Dendritic cell treated with granulocyte-macrophage colony-stimulating factor and Interleukin-4, amounts not matched to agents 40 ng/mL and 50 ng/mL, for 4 days (primary cell): Measurements from ENCODE around the gene GAPVD1.
A peak's percentile ranks its signal among the peaks of the same experiment; 100 is the strongest.
"Not testable (repeated sequence)": the region's sequence is repeated elsewhere in the genome, so short reads cannot be mapped to it uniquely, and the experiment has no call there.

Source experiments
- H3K27ac Mint-ChIP-seq: one replicate; pipeline ENCODE4 v1.8.0; 2022; ENCODE audit warnings: mild to moderate bottlenecking, mixed read lengths
- H3K27me3 Mint-ChIP-seq: one replicate; pipeline ENCODE4 v1.8.0; 2022; ENCODE audit warnings: mild to moderate bottlenecking, mixed read lengths
- H3K36me3 Mint-ChIP-seq: one replicate; pipeline ENCODE4 v1.8.0; 2022; ENCODE audit warnings: low read depth, mixed read lengths
- H3K4me1 Mint-ChIP-seq: one replicate; pipeline ENCODE4 v1.8.0; 2022; ENCODE audit warnings: low read depth, mixed read lengths
- H3K4me3 Mint-ChIP-seq: one replicate; pipeline ENCODE4 v1.8.0; 2022; ENCODE audit warnings: mild to moderate bottlenecking, moderate library complexity, mixed read lengths
- H3K9me3 Mint-ChIP-seq: one replicate; pipeline ENCODE4 v1.8.0; 2022; ENCODE audit warnings: mixed read lengths
- intact Hi-C: fragments of 100-400 bp; cut with micrococcal nuclease; formaldehyde crosslinking; loops from one replicate; pipeline ENCODE4 v1.15.0; 2022

The GAPVD1 gene, protein sequence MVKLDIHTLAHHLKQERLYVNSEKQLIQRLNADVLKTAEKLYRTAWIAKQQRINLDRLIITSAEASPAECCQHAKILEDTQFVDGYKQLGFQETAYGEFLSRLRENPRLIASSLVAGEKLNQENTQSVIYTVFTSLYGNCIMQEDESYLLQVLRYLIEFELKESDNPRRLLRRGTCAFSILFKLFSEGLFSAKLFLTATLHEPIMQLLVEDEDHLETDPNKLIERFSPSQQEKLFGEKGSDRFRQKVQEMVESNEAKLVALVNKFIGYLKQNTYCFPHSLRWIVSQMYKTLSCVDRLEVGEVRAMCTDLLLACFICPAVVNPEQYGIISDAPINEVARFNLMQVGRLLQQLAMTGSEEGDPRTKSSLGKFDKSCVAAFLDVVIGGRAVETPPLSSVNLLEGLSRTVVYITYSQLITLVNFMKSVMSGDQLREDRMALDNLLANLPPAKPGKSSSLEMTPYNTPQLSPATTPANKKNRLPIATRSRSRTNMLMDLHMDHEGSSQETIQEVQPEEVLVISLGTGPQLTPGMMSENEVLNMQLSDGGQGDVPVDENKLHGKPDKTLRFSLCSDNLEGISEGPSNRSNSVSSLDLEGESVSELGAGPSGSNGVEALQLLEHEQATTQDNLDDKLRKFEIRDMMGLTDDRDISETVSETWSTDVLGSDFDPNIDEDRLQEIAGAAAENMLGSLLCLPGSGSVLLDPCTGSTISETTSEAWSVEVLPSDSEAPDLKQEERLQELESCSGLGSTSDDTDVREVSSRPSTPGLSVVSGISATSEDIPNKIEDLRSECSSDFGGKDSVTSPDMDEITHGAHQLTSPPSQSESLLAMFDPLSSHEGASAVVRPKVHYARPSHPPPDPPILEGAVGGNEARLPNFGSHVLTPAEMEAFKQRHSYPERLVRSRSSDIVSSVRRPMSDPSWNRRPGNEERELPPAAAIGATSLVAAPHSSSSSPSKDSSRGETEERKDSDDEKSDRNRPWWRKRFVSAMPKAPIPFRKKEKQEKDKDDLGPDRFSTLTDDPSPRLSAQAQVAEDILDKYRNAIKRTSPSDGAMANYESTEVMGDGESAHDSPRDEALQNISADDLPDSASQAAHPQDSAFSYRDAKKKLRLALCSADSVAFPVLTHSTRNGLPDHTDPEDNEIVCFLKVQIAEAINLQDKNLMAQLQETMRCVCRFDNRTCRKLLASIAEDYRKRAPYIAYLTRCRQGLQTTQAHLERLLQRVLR (N-terminal part only)

GRCh38 chr9:125261501-125262293 lies at the start of gene GAPVD1:
Gene GAPVD1, plus strand, starts transcription at chr9:125261826. Its CDS starts 37,096 bp downstream, at chr9:125298922.
- Mint-ChIP-seq H3K4me1 (peaks cover 76% of the 10 kb centered on the region), H3K9me3 (no peaks in the 10 kb centered on the region), H3K4me3 (peak within 1 kb of the TSS; percentile 100), H3K27ac (peak within 1 kb of the TSS; percentile 93), H3K36me3 (peaks cover 42% of the 10 kb centered on the region), H3K27me3 (no peaks in the 10 kb centered on the region)
- intact Hi-C loops, result loop anchor here (1.0 to 2.0 kb wide), 2 partner anchors 20 to 61 kb away; partner anchors contain the start of genes HSPA5 and RABEPK

- Mint-ChIP-seq H3K27me3 (no peaks in the 10 kb centered on the region), H3K27ac (no peak overlapping the region), H3K4me3 (no peak overlapping the region), H3K36me3 (peaks cover 80% of the 10 kb centered on the region), H3K9me3 (no peaks in the 10 kb centered on the region), H3K4me1 (no peaks in the 10 kb centered on the region)
- intact Hi-C loops, result no loop called here
Observed at GRCh38 chr9:125214186-125214585, 47.4 kb upstream of the GAPVD1 start.

DNA sequence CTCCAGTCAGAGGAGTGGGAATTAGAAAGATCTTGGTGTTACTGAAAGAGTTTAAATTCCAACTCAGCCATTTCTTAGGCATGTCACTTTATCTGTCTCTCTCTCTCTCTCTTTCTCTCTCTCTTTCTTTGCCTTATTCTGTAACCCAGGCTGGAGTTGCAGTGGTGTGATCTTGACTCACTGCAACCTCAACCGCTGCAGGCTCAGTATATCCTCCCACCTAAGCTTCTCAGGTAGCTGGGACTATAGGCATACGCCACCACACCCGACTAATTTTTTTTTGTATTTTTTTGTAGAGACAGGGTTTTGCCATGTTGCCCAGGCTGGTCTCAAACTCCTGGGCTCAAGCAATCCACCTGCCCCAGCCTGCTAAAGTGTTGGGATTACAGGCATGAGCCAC lies 43.0 kb upstream of the GAPVD1 start:
- no peaks in the 10 kb centered on the region for H3K9me3 Mint-ChIP-seq
- intact Hi-C loops, result no loop called here

DNA sequence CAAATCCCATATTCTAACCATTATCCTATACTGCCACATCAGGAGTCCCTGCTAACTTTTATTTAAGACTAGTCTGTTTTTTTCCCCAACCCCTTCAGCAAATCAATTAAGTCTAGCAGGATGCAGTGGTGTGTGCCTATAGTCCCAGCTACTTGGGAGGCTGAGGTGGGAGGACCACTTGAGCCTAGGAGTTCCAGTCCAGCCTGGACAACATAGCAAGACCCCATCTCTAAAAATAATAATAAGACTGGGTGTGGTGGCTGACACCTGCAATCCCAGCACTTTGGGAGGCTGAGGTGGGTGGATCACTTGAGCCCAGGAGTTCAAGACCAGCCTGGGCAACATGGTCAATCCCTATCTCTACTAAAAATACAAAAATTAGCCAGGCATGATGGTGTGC lies 36.8 kb upstream of the GAPVD1 start:
- H3K4me1 Mint-ChIP-seq, H3K27me3 Mint-ChIP-seq, H3K27ac Mint-ChIP-seq, intact Hi-C loops, H3K4me3 Mint-ChIP-seq, H3K9me3 Mint-ChIP-seq: not testable (repeated sequence)
- H3K36me3 Mint-ChIP-seq, result peaks cover 76% of the 10 kb centered on the region

More for the DNA sequence above, 43.0 kb upstream of the GAPVD1 start:
- Mint-ChIP-seq H3K4me1 (no peaks in the 10 kb centered on the region), H3K27ac (no peak overlapping the region), H3K36me3 (peaks cover 72% of the 10 kb centered on the region), H3K4me3 (no peak overlapping the region), H3K27me3 (no peaks in the 10 kb centered on the region)

GRCh38 chr9:125227761-125228160 lies 33.9 kb upstream of the GAPVD1 start:
- peaks cover 79% of the 10 kb centered on the region for H3K36me3 Mint-ChIP-seq
- no peaks in the 10 kb centered on the region for H3K9me3 Mint-ChIP-seq
- intact Hi-C loops, result no loop called here
- H3K4me1 Mint-ChIP-seq, result no peaks in the 10 kb centered on the region
- H3K4me3 Mint-ChIP-seq, result no peak overlapping the region
- H3K27ac Mint-ChIP-seq, result no peak overlapping the region
- no peaks in the 10 kb centered on the region for H3K27me3 Mint-ChIP-seq

- Mint-ChIP-seq H3K27ac (no peak overlapping the region), H3K36me3 (peaks cover 94% of the 10 kb centered on the region), H3K27me3 (no peaks in the 10 kb centered on the region), H3K9me3 (no peaks in the 10 kb centered on the region), H3K4me1 (peaks cover 36% of the 10 kb centered on the region), H3K4me3 (no peak overlapping the region)
- intact Hi-C loops, result no loop called here
Observed at GRCh38 chr9:125233678-125234077, 27.9 kb upstream of the GAPVD1 start.

- H3K4me3 Mint-ChIP-seq, result not testable (repeated sequence)
Observed at GRCh38 chr9:125234099-125234498, 27.5 kb upstream of the GAPVD1 start.

GRCh38 chr9:125235804-125236519 lies 25.7 kb upstream of the GAPVD1 start:
- Mint-ChIP-seq H3K36me3 (peaks cover 94% of the 10 kb centered on the region), H3K4me3 (peak overlapping the region; percentile 33), H3K27ac (peak overlapping the region; percentile 17), H3K4me1 (peaks cover 42% of the 10 kb centered on the region), H3K9me3 (no peaks in the 10 kb centered on the region), H3K27me3 (no peaks in the 10 kb centered on the region)
- intact Hi-C loops, result loop anchor here (5.0 kb wide), 1 partner anchor 41 kb away; no protein-coding TSS in a partner anchor

More at GRCh38 chr9:125234099-125234498, 27.5 kb upstream of the GAPVD1 start:
- Mint-ChIP-seq H3K36me3 (peaks cover 94% of the 10 kb centered on the region), H3K4me1 (peaks cover 40% of the 10 kb centered on the region)
- intact Hi-C loops, H3K27ac Mint-ChIP-seq, H3K9me3 Mint-ChIP-seq, H3K27me3 Mint-ChIP-seq: not testable (repeated sequence)

DNA sequence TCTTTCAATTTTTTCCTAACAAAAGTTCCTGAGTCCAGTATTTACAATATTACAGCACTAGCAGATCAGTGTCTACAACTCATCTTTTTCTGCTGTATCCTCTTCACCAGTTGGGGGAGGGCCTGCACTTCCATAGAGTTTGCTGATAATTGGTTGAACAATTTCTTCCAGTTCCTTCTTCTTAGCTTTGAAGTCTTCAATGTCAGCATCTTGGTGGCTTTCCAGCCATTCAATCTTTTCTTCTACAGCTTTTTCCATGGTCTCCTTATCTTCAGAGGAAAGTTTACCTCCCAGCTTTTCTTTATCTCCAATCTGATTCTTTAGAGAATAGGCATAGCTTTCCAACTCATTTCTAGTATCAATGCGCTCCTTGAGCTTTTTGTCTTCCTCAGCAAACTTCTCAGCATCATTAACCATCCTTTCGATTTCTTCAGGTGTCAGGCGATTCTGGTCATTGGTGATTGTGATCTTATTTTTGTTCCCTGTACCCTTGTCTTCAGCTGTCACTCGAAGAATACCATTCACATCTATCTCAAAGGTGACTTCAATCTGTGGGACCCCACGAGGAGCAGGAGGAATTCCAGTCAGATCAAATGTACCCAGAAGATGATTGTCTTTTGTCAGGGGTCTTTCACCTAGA lies 25.0 kb upstream of the GAPVD1 start:
- Mint-ChIP-seq H3K4me3 (peak overlapping the region; percentile 33), H3K4me1 (peaks cover 42% of the 10 kb centered on the region), H3K27ac (peak overlapping the region; percentile 17), H3K36me3 (peaks cover 94% of the 10 kb centered on the region)
- not testable (repeated sequence) for H3K27me3 Mint-ChIP-seq, H3K9me3 Mint-ChIP-seq
- intact Hi-C loops, result loop anchor here (5.0 kb wide), 1 partner anchor 41 kb away; no protein-coding TSS in a partner anchor

GRCh38 chr9:125238127-125238914 lies 23.3 kb upstream of the GAPVD1 start:
- H3K4me1 Mint-ChIP-seq, result peaks cover 42% of the 10 kb centered on the region
- no peaks in the 10 kb centered on the region for H3K9me3 Mint-ChIP-seq
- no peaks in the 10 kb centered on the region for H3K27me3 Mint-ChIP-seq
- H3K27ac Mint-ChIP-seq, result peak overlapping the region; percentile 100
- peak overlapping the region; percentile 96 for H3K4me3 Mint-ChIP-seq
- intact Hi-C loops, result loop anchor here (5.0 kb wide), 1 partner anchor 39 kb away; no protein-coding TSS in a partner anchor
- H3K36me3 Mint-ChIP-seq, result peaks cover 83% of the 10 kb centered on the region

DNA sequence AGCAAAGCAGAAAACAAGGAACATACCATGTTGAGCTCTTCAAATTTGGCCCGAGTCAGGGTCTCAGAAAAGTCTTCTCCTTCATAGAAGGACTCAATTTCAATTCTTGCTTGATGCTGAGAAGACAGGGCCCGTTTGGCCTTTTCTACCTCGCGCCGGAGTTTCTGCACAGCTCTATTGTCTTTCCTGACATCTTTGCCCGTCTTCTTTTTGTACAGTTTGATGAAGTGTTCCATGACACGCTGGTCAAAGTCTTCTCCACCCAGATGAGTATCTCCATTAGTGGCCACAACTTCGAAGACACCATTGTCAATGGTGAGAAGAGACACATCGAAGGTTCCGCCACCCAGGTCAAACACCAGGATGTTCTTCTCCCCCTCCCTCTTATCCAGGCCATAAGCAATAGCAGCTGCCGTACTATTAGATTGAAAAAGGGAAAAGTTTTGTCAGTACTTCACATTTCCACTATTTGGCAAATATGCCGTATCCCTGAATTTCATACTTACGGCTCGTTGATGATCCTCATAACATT lies 22.6 kb upstream of the GAPVD1 start:
- Mint-ChIP-seq H3K36me3 (peaks cover 76% of the 10 kb centered on the region), H3K4me1 (peaks cover 42% of the 10 kb centered on the region), H3K27me3 (no peaks in the 10 kb centered on the region), H3K9me3 (no peaks in the 10 kb centered on the region), H3K4me3 (peak overlapping the region; percentile 96), H3K27ac (peak overlapping the region; percentile 100)
- intact Hi-C loops, result loop anchor here (5.0 kb wide), 1 partner anchor 38 kb away; no protein-coding TSS in a partner anchor
